RWPE2 (cell line): ENCODE data around the gene ALOX5.

Experiments
- ATAC-seq: fragments of 200-7000 bp; cut with Tn5 transposase; 3 replicates; pipeline ENCODE4 v1.9.1; 2021; ENCODE audit warnings: low read depth
- DNase-seq: peaks from one replicate; pipeline ENCODE4 v3.0.0-alpha.2; 2020; ENCODE audit warnings: low spot score
- H3K27ac ChIP-seq: fragments of 450-650 bp; 2 replicates; pipeline ENCODE4 v1.5.1; 2017; ENCODE audit warnings: mild to moderate bottlenecking; ENCODE audit not compliant: poor library complexity, severe bottlenecking
- H3K27me3 ChIP-seq: fragments of 250-450 bp; sonication (Bioruptor Pico); 2 replicates; pipeline ENCODE4 v1.5.1; 2021; ENCODE audit warnings: mild to moderate bottlenecking, moderate library complexity; ENCODE audit not compliant: insufficient read depth, poor library complexity, severe bottlenecking
- H3K36me3 ChIP-seq: fragments of 250-450 bp; sonication (Bioruptor Pico); 2 replicates; pipeline ENCODE4 v1.5.1; 2020; ENCODE audit warnings: low read depth, mild to moderate bottlenecking, moderate library complexity
- H3K4me1 ChIP-seq: fragments of 250-450 bp; sonication (Bioruptor Pico); 2 replicates; pipeline ENCODE4 v1.5.1; 2021; ENCODE audit warnings: mild to moderate bottlenecking, moderate library complexity; ENCODE audit not compliant: insufficient read depth, poor library complexity, severe bottlenecking
- H3K4me3 ChIP-seq: fragments of 250-450 bp; sonication (Bioruptor Pico); 2 replicates; pipeline ENCODE4 v1.5.1; 2021; ENCODE audit warnings: mild to moderate bottlenecking, moderate library complexity; ENCODE audit not compliant: severe bottlenecking
- H3K9me3 ChIP-seq: fragments of 250-450 bp; sonication (Bioruptor Pico); 2 replicates; pipeline ENCODE4 v1.5.1; 2021; ENCODE audit warnings: mild to moderate bottlenecking, moderate library complexity; ENCODE audit not compliant: severe bottlenecking
- TF ChIP-seq, protein P1 (sequence below): fragments of 450-650 bp; IDR thresholded peaks from one replicate; pipeline ENCODE4 v1.5.1; 2017; ENCODE audit warnings: mild to moderate bottlenecking, moderate library complexity; ENCODE audit not compliant: poor library complexity, severe bottlenecking

ALOX5 gene

DNA sequence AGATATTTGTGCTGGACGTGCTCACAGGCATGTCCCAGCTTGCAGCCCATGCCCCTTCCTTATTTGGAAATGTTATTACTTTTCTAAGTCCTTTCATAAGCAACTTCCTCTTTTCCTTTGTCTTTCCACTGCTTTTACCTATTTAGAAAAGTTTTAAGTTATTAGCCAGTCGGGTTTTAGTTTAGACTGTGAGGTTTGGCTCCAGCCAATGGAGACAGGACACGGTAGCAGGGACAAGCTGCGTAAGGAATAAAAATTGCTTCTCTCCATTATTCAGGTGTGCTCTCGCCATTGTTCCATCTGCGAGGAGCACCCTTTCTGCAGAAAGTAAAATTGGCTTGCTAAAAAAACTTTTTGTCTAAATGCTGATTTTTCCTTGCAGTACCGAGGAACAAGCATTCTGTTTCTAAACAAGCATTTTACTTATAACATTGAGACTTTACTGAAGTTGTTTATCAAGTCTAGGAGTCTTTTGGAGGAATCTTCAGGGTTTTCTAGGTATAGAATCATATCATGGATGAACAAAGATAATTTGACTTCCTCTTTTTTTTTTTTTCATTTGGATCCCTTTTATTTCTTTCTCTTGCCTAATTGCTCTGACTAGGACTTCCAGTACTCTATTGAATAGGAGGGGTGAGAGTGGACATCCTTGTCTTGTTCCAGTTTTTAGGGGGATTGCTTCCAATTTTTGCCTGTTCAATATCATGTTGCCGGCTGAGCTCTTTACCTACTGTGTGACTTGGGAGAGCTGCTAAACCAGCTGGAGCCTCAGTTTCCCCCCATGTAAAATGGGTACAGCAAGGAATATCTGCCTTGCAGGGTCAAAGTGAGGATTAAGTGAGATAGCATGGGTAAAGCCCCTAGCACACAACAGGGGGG lies 63.8 kb downstream of the ALOX5 start:
- Histone ChIP-seq H3K4me1 (no peaks in the 10 kb centered on the region), H3K4me3 (no peak overlapping the region), H3K27me3 (no peaks in the 10 kb centered on the region), H3K27ac (no peak overlapping the region), H3K36me3 (no peaks in the 10 kb centered on the region), H3K9me3 (no peaks in the 10 kb centered on the region)
- TF ChIP-seq, protein P1, sequence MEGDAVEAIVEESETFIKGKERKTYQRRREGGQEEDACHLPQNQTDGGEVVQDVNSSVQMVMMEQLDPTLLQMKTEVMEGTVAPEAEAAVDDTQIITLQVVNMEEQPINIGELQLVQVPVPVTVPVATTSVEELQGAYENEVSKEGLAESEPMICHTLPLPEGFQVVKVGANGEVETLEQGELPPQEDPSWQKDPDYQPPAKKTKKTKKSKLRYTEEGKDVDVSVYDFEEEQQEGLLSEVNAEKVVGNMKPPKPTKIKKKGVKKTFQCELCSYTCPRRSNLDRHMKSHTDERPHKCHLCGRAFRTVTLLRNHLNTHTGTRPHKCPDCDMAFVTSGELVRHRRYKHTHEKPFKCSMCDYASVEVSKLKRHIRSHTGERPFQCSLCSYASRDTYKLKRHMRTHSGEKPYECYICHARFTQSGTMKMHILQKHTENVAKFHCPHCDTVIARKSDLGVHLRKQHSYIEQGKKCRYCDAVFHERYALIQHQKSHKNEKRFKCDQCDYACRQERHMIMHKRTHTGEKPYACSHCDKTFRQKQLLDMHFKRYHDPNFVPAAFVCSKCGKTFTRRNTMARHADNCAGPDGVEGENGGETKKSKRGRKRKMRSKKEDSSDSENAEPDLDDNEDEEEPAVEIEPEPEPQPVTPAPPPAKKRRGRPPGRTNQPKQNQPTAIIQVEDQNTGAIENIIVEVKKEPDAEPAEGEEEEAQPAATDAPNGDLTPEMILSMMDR, result no peak
- ATAC-seq (no peak), DNase-seq (no peak)

DNA sequence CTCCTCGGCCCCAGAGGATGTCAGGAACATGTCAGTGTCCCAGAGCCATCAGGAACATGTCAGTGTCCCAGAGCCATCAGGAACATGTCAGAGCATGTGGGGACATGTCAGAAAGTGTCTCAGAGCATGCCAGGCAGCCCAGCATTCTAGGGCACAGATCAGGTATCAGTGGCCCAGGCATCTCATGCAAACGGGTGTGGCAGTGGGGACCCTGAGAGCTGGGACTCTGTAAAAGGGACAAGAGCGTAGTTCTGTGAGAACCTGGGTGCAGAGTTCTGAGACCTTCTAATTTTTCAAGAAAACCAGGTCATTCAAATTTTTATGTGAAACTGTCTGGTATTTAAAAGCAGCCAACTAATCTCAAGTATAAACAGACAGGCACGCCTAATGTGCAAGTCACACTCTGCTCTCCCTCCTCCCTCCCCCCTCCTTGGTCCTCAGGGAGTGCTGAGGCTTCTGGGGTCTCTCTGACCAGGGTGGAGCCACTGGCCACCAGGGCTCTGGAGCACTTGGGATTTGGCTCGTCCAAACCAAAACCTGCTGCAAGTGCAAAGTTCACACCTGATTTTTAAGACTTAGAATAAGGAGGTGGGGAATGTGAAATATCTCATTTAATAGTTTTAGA lies 64.6 kb downstream of the ALOX5 start:
- Histone ChIP-seq H3K36me3 (no peaks in the 10 kb centered on the region), H3K4me3 (no peak overlapping the region), H3K27me3 (no peaks in the 10 kb centered on the region), H3K9me3 (no peaks in the 10 kb centered on the region), H3K27ac (no peak overlapping the region), H3K4me1 (no peaks in the 10 kb centered on the region)
- ATAC-seq (no peak), DNase-seq (no peak)
- TF ChIP-seq, protein P1, result no peak

DNA sequence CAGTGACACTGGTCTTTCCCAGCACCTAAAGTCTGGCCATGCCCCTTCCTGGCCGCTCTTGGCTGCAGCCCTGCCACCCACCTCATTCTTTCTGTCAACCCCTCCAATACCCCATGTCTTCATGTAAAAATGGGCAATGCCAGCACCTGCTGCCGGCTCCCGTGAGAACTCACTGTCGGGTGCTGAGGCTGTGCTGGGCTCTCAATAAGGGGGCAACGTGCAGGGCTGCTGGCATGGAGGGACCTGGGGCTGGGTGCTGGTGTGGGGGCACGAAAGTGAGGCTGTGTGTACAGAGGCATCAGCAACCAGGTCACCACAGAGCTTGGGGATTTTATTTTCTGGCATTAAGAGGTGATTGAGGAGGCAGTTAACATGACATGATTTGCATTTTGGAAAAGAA lies 65.3 kb downstream of the ALOX5 start:
- TF ChIP-seq, protein P1, result no peak
- Histone ChIP-seq H3K27ac (no peak overlapping the region), H3K27me3 (no peaks in the 10 kb centered on the region), H3K9me3 (no peaks in the 10 kb centered on the region), H3K36me3 (no peaks in the 10 kb centered on the region), H3K4me3 (no peak overlapping the region), H3K4me1 (no peaks in the 10 kb centered on the region)
- DNase-seq (no peak), ATAC-seq (no peak)

DNA sequence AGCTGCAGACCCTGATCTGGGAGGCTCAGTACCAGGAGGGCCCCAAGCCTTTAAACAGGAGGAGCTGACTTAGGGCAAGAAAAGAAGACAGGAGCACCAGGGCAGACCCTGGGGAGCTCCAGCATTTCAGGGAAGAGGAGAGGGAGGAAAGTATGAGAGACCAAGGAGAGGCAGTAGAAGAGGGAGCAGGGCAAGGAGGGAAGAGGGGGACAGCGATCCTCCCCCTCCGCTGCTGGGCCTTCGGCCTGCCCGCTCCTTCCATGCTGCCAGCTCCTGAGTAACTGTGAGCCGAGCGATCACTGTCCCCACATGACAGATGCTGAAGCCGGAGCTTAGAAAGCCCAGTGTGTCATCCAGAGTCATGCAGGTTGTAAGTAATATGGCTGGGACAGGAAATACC lies 65.9 kb downstream of the ALOX5 start:
- Histone ChIP-seq H3K36me3 (no peaks in the 10 kb centered on the region), H3K4me3 (no peak overlapping the region), H3K9me3 (no peaks in the 10 kb centered on the region), H3K4me1 (no peaks in the 10 kb centered on the region), H3K27ac (no peak overlapping the region), H3K27me3 (no peaks in the 10 kb centered on the region)
- DNase-seq (no peak), ATAC-seq (no peak)
- TF ChIP-seq, protein P1, result no peak

DNA sequence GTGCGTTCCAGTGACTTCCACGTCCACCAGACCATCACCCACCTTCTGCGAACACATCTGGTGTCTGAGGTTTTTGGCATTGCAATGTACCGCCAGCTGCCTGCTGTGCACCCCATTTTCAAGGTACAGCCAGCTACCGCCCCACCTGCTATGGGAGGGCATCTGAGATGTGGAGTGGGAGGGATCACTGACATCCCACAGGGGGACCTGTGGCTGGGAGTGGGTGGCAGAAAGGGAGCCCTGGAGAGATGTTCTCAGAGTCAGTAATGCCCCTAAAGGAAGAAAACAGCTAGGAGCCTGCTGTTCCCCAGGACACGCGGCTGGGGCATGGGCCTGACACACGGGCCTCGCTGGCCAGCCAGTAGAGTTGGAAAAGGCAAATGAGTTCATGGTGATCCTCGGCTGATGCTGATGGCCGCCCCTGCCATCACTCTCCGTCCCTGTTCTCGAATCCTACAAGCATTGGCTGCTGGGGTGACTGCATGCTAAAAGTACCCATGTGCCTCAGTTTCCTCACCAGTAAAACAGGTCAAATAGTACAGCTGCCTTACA lies 66.6 kb downstream of the ALOX5 start:
- Histone ChIP-seq H3K27ac (no peak overlapping the region), H3K9me3 (no peaks in the 10 kb centered on the region), H3K4me1 (no peaks in the 10 kb centered on the region), H3K36me3 (no peaks in the 10 kb centered on the region), H3K4me3 (no peak overlapping the region), H3K27me3 (no peaks in the 10 kb centered on the region)
- TF ChIP-seq, protein P1, result no peak
- DNase-seq (no peak), ATAC-seq (no peak)
